ENCODE data around the gene POU2AF1. TPM values are rescaled to one million over a fixed set of nuclear protein-coding genes. Genes with fewer than 3 reads are reported as not detected.

POU2AF1 gene
- total and polyA plus RNA-seq, 4 donors: 2.0 to 6.9 (median 4.5) TPM

DNA sequence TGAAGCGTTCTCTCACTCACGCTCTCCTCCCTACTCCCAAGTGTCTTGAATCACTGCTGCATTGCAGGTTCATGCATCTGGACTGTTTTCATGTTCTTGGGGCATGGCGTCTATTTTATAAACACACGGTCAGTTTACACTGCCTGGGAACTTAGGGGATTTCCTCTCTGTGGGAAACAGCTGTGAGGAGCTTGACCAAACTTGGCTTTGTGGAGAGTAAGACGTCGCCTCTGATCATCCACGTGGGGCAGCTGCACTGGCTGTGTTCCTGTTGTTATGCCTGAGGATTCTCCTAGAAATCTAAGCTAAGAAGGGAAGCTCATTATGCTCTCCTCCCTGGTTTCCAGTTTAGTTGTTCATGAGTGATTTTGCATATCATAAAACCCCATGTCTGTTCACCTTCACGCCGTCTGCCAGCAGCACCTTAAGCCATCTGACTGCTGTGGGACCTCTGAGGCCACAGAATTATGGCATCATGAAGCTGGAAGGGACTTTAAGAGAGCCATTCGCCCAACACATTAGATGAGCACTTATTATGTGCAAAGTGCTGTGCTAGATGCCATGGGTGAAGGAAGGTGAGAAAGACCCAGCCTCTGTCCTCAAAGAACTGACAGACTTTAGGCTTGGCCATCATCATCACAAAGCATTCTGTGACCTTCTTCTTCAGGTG, 38.8 kb upstream of the POU2AF1 start:
- Histone ChIP-seq H3K36me3 (ENCODE audit: control insufficient read depth in 4 of 4, insufficient read depth in 4 of 4, low read length in 4 of 4) (no peaks in the 10 kb centered on the region), H3K27ac (ENCODE audit: low read depth in 1 of 2, low read length in 1 of 2) (no peak overlapping the region), H3K9ac (ENCODE audit: insufficient read depth in 1 of 2, low read length in 2 of 2) (no peak overlapping the region), H3K4me3 (no peak overlapping the region), H3K9me3 (ENCODE audit: control insufficient read depth in 4 of 4, insufficient read depth in 3 of 4, low read length in 3 of 4) (no peaks in the 10 kb centered on the region), H3K27me3 (ENCODE audit: control insufficient read depth in 3 of 3, insufficient read depth in 3 of 3, low read length in 2 of 3) (no peaks in the 10 kb centered on the region), H3K4me1 (ENCODE audit: control insufficient read depth in 5 of 5, insufficient read depth in 5 of 5, low read length in 5 of 5) (peaks cover 0 to 18% (median 11%) of the 10 kb centered on the region in 5 donors)
- no peak for ATAC-seq (ENCODE audit: insufficient read depth, low FRiP score)
- 39 to 48% methylated on average over 10 of the region's 10 CpGs for WGBS, 2 donors
- DNase-seq: peak; percentile 83 to 93 (median 92)
- TF ChIP-seq, protein P1, sequence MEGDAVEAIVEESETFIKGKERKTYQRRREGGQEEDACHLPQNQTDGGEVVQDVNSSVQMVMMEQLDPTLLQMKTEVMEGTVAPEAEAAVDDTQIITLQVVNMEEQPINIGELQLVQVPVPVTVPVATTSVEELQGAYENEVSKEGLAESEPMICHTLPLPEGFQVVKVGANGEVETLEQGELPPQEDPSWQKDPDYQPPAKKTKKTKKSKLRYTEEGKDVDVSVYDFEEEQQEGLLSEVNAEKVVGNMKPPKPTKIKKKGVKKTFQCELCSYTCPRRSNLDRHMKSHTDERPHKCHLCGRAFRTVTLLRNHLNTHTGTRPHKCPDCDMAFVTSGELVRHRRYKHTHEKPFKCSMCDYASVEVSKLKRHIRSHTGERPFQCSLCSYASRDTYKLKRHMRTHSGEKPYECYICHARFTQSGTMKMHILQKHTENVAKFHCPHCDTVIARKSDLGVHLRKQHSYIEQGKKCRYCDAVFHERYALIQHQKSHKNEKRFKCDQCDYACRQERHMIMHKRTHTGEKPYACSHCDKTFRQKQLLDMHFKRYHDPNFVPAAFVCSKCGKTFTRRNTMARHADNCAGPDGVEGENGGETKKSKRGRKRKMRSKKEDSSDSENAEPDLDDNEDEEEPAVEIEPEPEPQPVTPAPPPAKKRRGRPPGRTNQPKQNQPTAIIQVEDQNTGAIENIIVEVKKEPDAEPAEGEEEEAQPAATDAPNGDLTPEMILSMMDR (IDR thresholded peaks at IDR 0.05; ENCODE audit: control extremely low read depth, extremely low read depth): no peak

DNA sequence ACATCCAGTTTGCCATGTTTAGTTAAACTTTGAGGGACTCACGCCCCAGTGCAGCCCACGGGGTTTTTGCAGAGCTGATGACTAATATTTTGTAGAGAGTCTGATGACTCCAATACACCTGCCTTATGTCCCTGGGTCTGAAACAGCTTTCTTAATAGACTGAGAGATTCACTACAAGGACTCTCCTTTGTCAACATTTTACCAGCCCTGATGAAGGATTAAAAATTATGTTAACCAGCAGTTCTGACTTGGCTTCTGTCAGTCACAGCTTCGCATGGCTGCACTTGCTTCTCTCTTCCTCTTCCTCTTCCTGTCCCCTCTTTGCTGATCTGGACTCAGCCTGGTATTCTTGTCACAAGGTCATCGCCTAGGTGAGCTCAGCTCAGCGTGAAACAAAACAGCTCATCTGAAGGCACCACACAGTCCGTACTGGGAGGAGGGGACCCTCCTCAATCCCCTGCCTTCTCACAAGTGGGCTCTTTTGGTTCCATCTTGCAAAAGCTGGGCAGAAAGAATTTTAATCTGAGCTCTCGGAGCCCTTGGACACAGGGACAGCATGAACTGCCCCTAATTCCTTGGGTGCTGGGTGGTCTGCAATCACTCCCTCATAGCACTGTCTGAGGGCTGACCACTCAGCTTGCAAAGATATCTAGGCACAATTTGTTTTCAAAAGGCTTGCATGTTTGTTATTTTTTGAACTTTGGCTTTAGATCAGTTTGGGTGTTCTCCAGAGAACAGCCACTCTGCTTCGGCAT, 38.1 kb upstream of the POU2AF1 start:
- WGBS, 2 donors: 49 to 58% methylated on average over 8 of the region's 8 CpGs
- peak overlapping the region in 1 of 2 donors; percentile 1 for H3K27ac ChIP-seq (ENCODE audit: low read depth in 1 of 2, low read length in 1 of 2)
- no peaks in the 10 kb centered on the region for H3K9me3 ChIP-seq (ENCODE audit: control insufficient read depth in 4 of 4, insufficient read depth in 3 of 4, low read length in 3 of 4)
- H3K36me3 ChIP-seq (ENCODE audit: control insufficient read depth in 4 of 4, insufficient read depth in 4 of 4, low read length in 4 of 4): no peaks in the 10 kb centered on the region
- no peaks in the 10 kb centered on the region for H3K27me3 ChIP-seq (ENCODE audit: control insufficient read depth in 3 of 3, insufficient read depth in 3 of 3, low read length in 2 of 3)
- ATAC-seq (ENCODE audit: insufficient read depth, low FRiP score) (no peak), DNase-seq (no peak)
- TF ChIP-seq, protein P1 (IDR thresholded peaks at IDR 0.05; ENCODE audit: control extremely low read depth, extremely low read depth): no peak
- peaks cover 0 to 18% (median 11%) of the 10 kb centered on the region in 5 donors for H3K4me1 ChIP-seq (ENCODE audit: control insufficient read depth in 5 of 5, insufficient read depth in 5 of 5, low read length in 5 of 5)
- no peak overlapping the region for H3K9ac ChIP-seq (ENCODE audit: insufficient read depth in 1 of 2, low read length in 2 of 2)
- no peak overlapping the region for H3K4me3 ChIP-seq

DNA sequence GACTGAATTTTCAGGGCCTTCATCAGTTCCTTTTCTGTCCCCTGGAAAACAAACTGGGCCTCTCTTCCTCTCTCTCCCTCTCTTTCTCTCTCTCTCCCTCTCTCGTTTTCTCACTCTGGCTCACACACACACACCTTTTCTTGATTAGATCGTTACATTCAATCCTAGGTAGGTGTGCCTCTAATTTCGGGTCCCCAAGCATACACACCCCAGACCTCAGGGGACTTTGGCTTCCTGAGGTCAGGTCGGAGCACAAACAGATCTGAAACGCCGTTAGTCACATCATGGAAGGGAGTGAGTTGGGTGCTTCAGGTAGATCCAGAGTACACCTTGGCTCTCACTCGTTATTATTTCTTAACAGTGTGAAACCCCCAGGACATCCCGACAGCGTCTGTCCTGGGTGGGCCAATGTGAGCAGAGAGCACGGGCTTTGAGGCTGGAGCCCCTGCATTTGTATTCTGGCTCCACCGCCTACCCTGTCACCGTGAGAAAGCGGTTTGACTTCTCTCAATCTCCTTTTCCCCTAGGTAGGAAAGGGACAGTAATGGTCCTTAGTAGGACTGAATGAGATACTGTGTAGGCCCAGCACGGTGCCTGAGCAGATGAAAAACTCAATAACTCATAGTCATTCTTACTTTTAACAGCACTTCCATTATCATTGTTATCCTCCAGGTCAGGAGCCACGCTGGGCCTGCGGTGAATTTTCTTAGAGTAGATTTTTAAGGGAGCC, 37.3 kb upstream of the POU2AF1 start:
- Histone ChIP-seq H3K27me3 (ENCODE audit: control insufficient read depth in 3 of 3, insufficient read depth in 3 of 3, low read length in 2 of 3) (no peaks in the 10 kb centered on the region), H3K36me3 (ENCODE audit: control insufficient read depth in 4 of 4, insufficient read depth in 4 of 4, low read length in 4 of 4) (no peaks in the 10 kb centered on the region), H3K9me3 (ENCODE audit: control insufficient read depth in 4 of 4, insufficient read depth in 3 of 4, low read length in 3 of 4) (no peaks in the 10 kb centered on the region), H3K9ac (ENCODE audit: insufficient read depth in 1 of 2, low read length in 2 of 2) (no peak overlapping the region), H3K4me3 (no peak overlapping the region), H3K27ac (ENCODE audit: low read depth in 1 of 2, low read length in 1 of 2) (no peak overlapping the region), H3K4me1 (ENCODE audit: control insufficient read depth in 5 of 5, insufficient read depth in 5 of 5, low read length in 5 of 5) (peaks cover 0 to 18% (median 11%) of the 10 kb centered on the region in 5 donors)
- DNase-seq: no peak
- no peak for ATAC-seq (ENCODE audit: insufficient read depth, low FRiP score)
- WGBS, 2 donors: 90 to 93% methylated on average over 16 of the region's 16 CpGs
- TF ChIP-seq, protein P1 (IDR thresholded peaks at IDR 0.05; ENCODE audit: control extremely low read depth, extremely low read depth): no peak

All from lung (tissue), 12 donors.